ENCODE results near the gene NQO1. TPM values are rescaled to one million over a fixed set of nuclear protein-coding genes. Genes with fewer than 3 reads are reported as not detected.

NQO1 gene
- total and polyA plus RNA-seq, 2 of the 8 experiments (the other 6 are each of a cell fraction or from before 2014, with no cell fraction given), result 32.7 to 45.7 TPM

GRCh38 chr16:69706256-69706974, 19.9 kb downstream of the NQO1 start (continued):
- TF ChIP-seq CBX5 (IDR thresholded peaks at IDR 0.05; ENCODE audit: low read depth, low read length), result no peak
- TF ChIP-seq GABPA (IDR thresholded peaks at IDR 0.05; ENCODE audit: borderline replicate concordance, insufficient read depth, low read length), result no peak

Measured in H1 (cell line).